WTC11 (cell line): ENCODE data around the gene EIF3M. TPM values are rescaled to one million over a fixed set of nuclear protein-coding genes. Genes with fewer than 3 reads are reported as not detected.

Experiments
- ATAC-seq: fragments of 200-7000 bp; cut with Tn5 transposase; 2 replicates; pipeline ENCODE4 v1.10.0; 2021; ENCODE audit warnings: mild to moderate bottlenecking, moderate library complexity
- CTCF ChIA-PET: fragments of 300-600 bp; sonication (Branson Sonifier 250); formaldehyde crosslinking; loops from one replicate; lab custom pipeline; 2021; ENCODE audit warnings: antibody characterized with exemption; lab: Charles Lee
- POLR2A ChIA-PET: fragments of 350-600 bp; sonication (Branson Sonifier 250); formaldehyde crosslinking; loops from one replicate; lab custom pipeline; 2021; ENCODE audit warnings: antibody characterized with exemption; lab: Charles Lee
- DNase-seq: peaks from one replicate; pipeline ENCODE4 v3.0.0; 2021; ENCODE audit warnings: low spot score
- H3K27ac Mint-ChIP-seq: 2 replicates; pipeline ENCODE4 v1.8.0; 2021; ENCODE audit warnings: mixed read lengths
- H3K27me3 Mint-ChIP-seq: 2 replicates; pipeline ENCODE4 v1.8.0; 2021; ENCODE audit warnings: low read depth, mild to moderate bottlenecking, moderate library complexity, mixed read lengths
- H3K36me3 Mint-ChIP-seq: 2 replicates; pipeline ENCODE4 v1.8.0; 2021; ENCODE audit warnings: mixed read lengths
- H3K4me1 Mint-ChIP-seq: 2 replicates; pipeline ENCODE4 v1.8.0; 2022; ENCODE audit warnings: mixed read lengths
- H3K4me3 Mint-ChIP-seq: 2 replicates; pipeline ENCODE4 v1.8.0; 2021; ENCODE audit warnings: mild to moderate bottlenecking, moderate library complexity, mixed read lengths
- H3K9me3 Mint-ChIP-seq: 2 replicates; pipeline ENCODE4 v1.8.0; 2021; ENCODE audit warnings: mixed read lengths
- ATF6 ChIP-seq: sonication (generic); formaldehyde crosslinking; IDR thresholded peaks from 2 replicates; pipeline ENCODE4 v1.8.1; 2023; ENCODE audit warnings: mild to moderate bottlenecking, missing genetic modification reagents
- CDX4 ChIP-seq: fragments of 250-450 bp; sonication (Bioruptor Pico); IDR thresholded peaks from 2 replicates; pipeline ENCODE4 v1.9.0; 2021; ENCODE audit warnings: moderate library complexity, mild to moderate bottlenecking, inconsistent platforms, borderline replicate concordance
- CREB1 ChIP-seq: sonication (generic); formaldehyde crosslinking; IDR thresholded peaks from 2 replicates; pipeline ENCODE4 v1.8.0; 2023; ENCODE audit warnings: mild to moderate bottlenecking, missing genetic modification reagents
- E2F5 ChIP-seq: sonication (generic); formaldehyde crosslinking; IDR thresholded peaks from 2 replicates; pipeline ENCODE4 v1.8.1; 2022; ENCODE audit warnings: mild to moderate bottlenecking, moderate library complexity, missing genetic modification reagents
- FOXP1 ChIP-seq: sonication (generic); formaldehyde crosslinking; IDR thresholded peaks from 2 replicates; pipeline ENCODE4 v1.8.0; 2022; ENCODE audit warnings: missing genetic modification reagents, mild to moderate bottlenecking, moderate library complexity, borderline replicate concordance
- FOXP4 ChIP-seq: sonication (generic); formaldehyde crosslinking; IDR thresholded peaks from 2 replicates; pipeline ENCODE4 v1.8.0; 2022; ENCODE audit warnings: mild to moderate bottlenecking, missing genetic modification reagents
- GTF2I ChIP-seq: fragments of 250-450 bp; sonication (Bioruptor Pico); conservative IDR thresholded peaks from 2 replicates; pipeline ENCODE4 v1.4.0; 2021; ENCODE audit warnings: mild to moderate bottlenecking
- IRF2 ChIP-seq: sonication (generic); formaldehyde crosslinking; IDR thresholded peaks from 2 replicates; pipeline ENCODE4 v1.8.0; 2022; ENCODE audit warnings: low read depth, missing genetic modification reagents, borderline replicate concordance
- NFATC4 ChIP-seq: fragments of 250-450 bp; sonication (Bioruptor Pico); IDR thresholded peaks from 2 replicates; pipeline ENCODE4 v1.9.0; 2021; ENCODE audit warnings: mild to moderate bottlenecking
- NR3C1 ChIP-seq: sonication (generic); formaldehyde crosslinking; conservative IDR thresholded peaks from 2 replicates; pipeline ENCODE4 v1.8.1; 2023; ENCODE audit warnings: low read depth, mild to moderate bottlenecking, missing genetic modification reagents
- OVOL2 ChIP-seq: fragments of 250-450 bp; sonication (Bioruptor Pico); IDR thresholded peaks from 2 replicates; pipeline ENCODE4 v1.9.0; 2021; ENCODE audit warnings: mild to moderate bottlenecking, borderline replicate concordance
- PRDM15 ChIP-seq: sonication (generic); formaldehyde crosslinking; IDR thresholded peaks from 2 replicates; pipeline ENCODE4 v1.8.0; 2022; ENCODE audit warnings: missing genetic modification reagents
- TP53 ChIP-seq: sonication (generic); formaldehyde crosslinking; IDR thresholded peaks from 2 replicates; pipeline ENCODE4 v1.8.1; 2023; ENCODE audit warnings: mild to moderate bottlenecking, missing genetic modification reagents
- ZNF121 ChIP-seq: sonication (generic); formaldehyde crosslinking; IDR thresholded peaks from 2 replicates; pipeline ENCODE4 v1.8.0; 2023; ENCODE audit warnings: missing genetic modification reagents
- ZNF219 ChIP-seq: sonication (generic); formaldehyde crosslinking; IDR thresholded peaks from 2 replicates; pipeline ENCODE4 v1.8.0; 2023; ENCODE audit warnings: missing genetic modification reagents, mild to moderate bottlenecking, borderline replicate concordance
- ZNF317 ChIP-seq: sonication (generic); formaldehyde crosslinking; IDR thresholded peaks from 2 replicates; pipeline ENCODE4 v1.8.1; 2023; ENCODE audit warnings: low read depth, mild to moderate bottlenecking, moderate library complexity, missing genetic modification reagents, borderline replicate concordance
- ZNF396 ChIP-seq: fragments of 250-450 bp; sonication (Bioruptor Pico); IDR thresholded peaks from 2 replicates; pipeline ENCODE4 v1.8.0; 2021; ENCODE audit warnings: mild to moderate bottlenecking, moderate library complexity, borderline replicate concordance
- ZNF671 ChIP-seq: fragments of 250-450 bp; sonication (Bioruptor Pico); IDR thresholded peaks from 2 replicates; pipeline ENCODE4 v1.8.0; 2021; ENCODE audit warnings: mild to moderate bottlenecking
- total RNA-seq: library from RNA; stranded (reverse); gene quantifications from 3 replicates; pipeline ENCODE4 v1.2.3, GENCODE V29; 2021

EIF3M gene
- total RNA-seq, 1 experiment from 2014 or later, result 365 TPM

- ATAC-seq (no peak), DNase-seq (no peak)
- ChIA-PET CTCF (no interaction called here), POLR2A (no interaction called here)
- Mint-ChIP-seq H3K9me3 (no peaks in the 10 kb centered on the region), H3K27ac (peak overlapping the region; percentile 21), H3K4me1 (peaks cover 35% of the 10 kb centered on the region), H3K27me3 (no peaks in the 10 kb centered on the region), H3K36me3 (peaks cover 13% of the 10 kb centered on the region), H3K4me3 (peak overlapping the region; percentile 98)
- TF ChIP-seq TP53 (CRISPR knock-in tag), result no peak
- TF ChIP-seq PRDM15 (CRISPR knock-in tag), result peak; percentile 43; the same call in 1 of the 2 replicates
Measured at GRCh38 chr11:32584921-32585320, 1.3 kb downstream of the EIF3M start.

- no peak for DNase-seq
- peak overlapping the region; percentile 98 for H3K4me3 Mint-ChIP-seq
- CTCF ChIA-PET, result no interaction called here
- no peak for TF ChIP-seq ZNF317 (CRISPR knock-in tag)
- no peak for TF ChIP-seq GTF2I (CRISPR knock-in tag)
- TF ChIP-seq ZNF219 (CRISPR knock-in tag), result no peak
- no peak for TF ChIP-seq ZNF671 (CRISPR knock-in tag)
- TF ChIP-seq, all 79 proteins: peak for 0
- Mint-ChIP-seq H3K36me3 (peaks cover 28% of the 10 kb centered on the region), H3K27me3 (no peaks in the 10 kb centered on the region), H3K9me3 (no peaks in the 10 kb centered on the region), H3K27ac (0 out of 2 replicates have a peak overlapping the region, but pooled peaks have one; percentile 36), H3K4me1 (peaks cover 25% of the 10 kb centered on the region)
- no peak for ATAC-seq
- POLR2A ChIA-PET, result no interaction called here
Measured at GRCh38 chr11:32586576-32587190, 3.1 kb downstream of the EIF3M start.

GRCh38 chr11:32594272-32594671, 10.6 kb downstream of the EIF3M start:
- peaks cover 76% of the 10 kb centered on the region for H3K36me3 Mint-ChIP-seq
- H3K4me3 Mint-ChIP-seq, result no peak overlapping the region
- no peak for ATAC-seq
- no peak for DNase-seq
- H3K9me3 Mint-ChIP-seq, result no peaks in the 10 kb centered on the region
- no peak overlapping the region for H3K27ac Mint-ChIP-seq
- CTCF ChIA-PET, result interaction anchor here (0.6 kb wide), 1 partner anchor 117 kb away, joined by 3 read pairs; no protein-coding TSS in a partner anchor
- no peaks in the 10 kb centered on the region for H3K27me3 Mint-ChIP-seq
- H3K4me1 Mint-ChIP-seq, result peaks cover 19% of the 10 kb centered on the region
- POLR2A ChIA-PET, result no interaction called here
- TF ChIP-seq CDX4 (CRISPR knock-in tag) (no peak), NR3C1 (CRISPR knock-in tag) (no peak), ZNF121 (CRISPR knock-in tag) (no peak), PRDM15 (CRISPR knock-in tag) (no peak), CREB1 (no peak), FOXP1 (CRISPR knock-in tag) (no peak), ATF6 (CRISPR knock-in tag) (no peak), FOXP4 (CRISPR knock-in tag) (no peak), OVOL2 (no peak), ZNF396 (CRISPR knock-in tag) (no peak), IRF2 (CRISPR knock-in tag) (no peak), NFATC4 (no peak), E2F5 (CRISPR knock-in tag) (no peak)
